ENCODE measurements around the gene EIF6.
"Not testable (repeated sequence)": the region's sequence is repeated elsewhere in the genome, so short reads cannot be mapped to it uniquely, and the experiment has no call there.

EIF6 gene

DNA sequence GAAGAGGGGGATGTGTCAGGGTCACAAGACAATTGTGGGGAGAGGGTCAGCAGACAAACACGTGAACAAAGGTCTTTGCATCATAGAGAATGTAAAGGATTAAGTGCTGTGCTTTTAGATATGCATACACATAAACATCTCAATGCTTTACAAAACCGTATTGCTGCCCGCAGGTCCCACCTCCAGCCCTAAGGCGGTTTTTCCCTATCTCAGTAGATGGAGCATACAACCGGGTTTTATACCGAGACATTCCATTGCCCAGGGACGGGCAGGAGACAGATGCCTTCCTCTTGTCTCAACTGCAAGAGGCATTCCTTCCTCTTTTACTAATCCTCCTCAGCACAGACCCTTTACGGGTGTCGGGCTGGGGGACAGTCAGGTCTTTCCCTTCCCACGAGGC lies 22.3 kb downstream of the EIF6 start:
- peak; percentile 58 for DNase-seq (ENCODE audit: low read depth, low spot score)

GRCh38 chr20:35260426-35260825 lies 24.1 kb downstream of the EIF6 start:
- DNase-seq (ENCODE audit: low read depth, low spot score) = peak; percentile 77

DNA sequence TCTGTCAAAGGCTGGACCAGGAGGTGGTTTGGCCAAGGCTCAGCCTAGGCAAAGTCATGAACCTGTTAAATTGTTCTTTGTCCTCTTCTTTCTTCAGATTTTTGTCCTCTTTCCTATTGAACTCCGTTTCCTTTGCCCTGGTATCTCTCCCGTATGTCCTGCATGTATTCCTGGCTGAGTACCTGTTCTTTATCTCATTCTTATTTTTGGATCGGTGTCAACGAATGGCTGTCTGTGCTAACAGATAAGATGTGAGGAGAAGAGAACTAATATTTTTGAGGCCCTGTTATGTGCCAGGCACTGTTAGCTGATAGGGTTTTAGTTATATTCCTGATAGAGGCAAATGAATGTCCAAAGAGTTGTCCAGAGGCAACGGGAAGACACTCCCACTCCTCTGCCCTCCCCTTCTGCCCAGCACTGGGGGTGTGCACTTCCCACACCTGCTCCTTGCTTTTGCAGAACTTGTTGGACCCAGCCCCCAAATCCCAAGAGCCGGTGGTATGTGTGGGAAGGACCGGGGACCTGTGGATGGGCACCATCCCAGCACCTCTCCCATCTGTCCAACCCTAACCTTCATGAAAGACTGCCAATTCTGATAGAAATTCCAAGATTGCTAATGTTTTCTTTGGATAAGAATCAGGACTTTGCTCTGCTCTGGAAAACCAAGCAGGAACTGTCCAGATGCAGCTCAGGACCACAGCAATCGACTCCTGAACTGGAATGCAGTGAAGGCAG lies 27.2 kb downstream of the EIF6 start:
- no peak for DNase-seq (ENCODE audit: low read depth, low spot score)

DNA sequence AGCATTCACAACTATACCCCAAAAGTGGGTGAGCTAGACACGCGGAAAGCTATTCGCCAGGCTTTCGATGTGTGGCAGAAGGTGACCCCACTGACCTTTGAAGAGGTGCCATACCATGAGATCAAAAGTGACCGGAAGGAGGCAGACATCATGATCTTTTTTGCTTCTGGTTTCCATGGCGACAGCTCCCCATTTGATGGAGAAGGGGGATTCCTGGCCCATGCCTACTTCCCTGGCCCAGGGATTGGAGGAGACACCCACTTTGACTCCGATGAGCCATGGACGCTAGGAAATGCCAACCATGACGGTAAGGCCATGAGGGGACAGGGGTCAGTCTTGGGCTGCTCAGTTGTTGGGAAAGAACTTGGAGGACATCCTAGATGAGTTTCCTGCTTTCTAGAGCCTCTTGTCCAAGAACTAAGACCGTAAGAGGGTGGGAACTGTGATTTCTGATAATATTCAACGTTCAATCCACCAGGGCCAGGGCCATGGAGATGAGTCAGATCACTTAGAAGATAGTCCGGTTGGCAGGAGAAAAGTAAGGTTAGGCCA lies 30.0 kb downstream of the EIF6 start:
- DNase-seq (ENCODE audit: low read depth, low spot score) = no peak

GRCh38 chr20:35253010-35253409 lies 31.6 kb downstream of the EIF6 start:
- no peak for DNase-seq (ENCODE audit: low read depth, low spot score)

- DNase-seq (ENCODE audit: low read depth, low spot score) = not testable (repeated sequence)
Observed at GRCh38 chr20:35252598-35252997, 32.0 kb downstream of the EIF6 start.

DNA sequence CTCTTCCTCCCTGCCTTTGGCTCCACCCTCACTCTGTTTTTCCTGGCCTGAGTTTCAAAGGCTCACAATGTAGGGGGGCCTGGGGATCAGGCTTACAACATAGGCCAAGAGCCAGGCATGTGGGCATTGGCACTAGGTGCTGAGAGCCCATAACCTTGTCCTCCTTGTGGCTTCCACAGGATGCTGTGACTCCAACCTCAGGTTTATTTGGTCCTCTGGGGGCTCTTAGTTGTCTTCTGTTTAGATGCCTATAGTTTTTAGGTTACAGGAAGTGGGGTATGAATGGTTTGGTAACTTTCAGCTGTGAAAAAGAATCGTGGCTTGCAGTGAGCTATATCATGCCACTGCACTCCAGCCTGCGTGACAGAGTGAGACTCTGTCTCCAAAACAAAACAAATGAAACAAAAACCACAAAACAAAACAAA lies 32.5 kb downstream of the EIF6 start:
- DNase-seq (ENCODE audit: low read depth, low spot score) = no peak

DNA sequence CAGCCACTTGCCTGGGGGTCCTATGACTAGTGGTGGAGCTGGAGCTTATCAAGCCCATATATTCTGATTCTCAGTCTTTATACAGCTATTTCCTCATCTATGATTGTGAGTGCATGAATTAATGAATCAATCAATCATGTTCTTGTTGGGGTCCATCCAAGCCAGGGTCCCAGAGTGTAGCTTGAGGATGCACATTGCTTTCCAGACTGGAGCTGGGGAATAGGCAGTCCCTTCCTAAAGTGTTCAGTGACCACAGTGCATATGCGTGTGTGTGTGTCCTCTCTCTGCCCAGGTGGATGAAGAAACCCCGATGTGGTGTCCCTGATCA lies 33.0 kb downstream of the EIF6 start:
- no peak for DNase-seq (ENCODE audit: low read depth, low spot score)

DNA sequence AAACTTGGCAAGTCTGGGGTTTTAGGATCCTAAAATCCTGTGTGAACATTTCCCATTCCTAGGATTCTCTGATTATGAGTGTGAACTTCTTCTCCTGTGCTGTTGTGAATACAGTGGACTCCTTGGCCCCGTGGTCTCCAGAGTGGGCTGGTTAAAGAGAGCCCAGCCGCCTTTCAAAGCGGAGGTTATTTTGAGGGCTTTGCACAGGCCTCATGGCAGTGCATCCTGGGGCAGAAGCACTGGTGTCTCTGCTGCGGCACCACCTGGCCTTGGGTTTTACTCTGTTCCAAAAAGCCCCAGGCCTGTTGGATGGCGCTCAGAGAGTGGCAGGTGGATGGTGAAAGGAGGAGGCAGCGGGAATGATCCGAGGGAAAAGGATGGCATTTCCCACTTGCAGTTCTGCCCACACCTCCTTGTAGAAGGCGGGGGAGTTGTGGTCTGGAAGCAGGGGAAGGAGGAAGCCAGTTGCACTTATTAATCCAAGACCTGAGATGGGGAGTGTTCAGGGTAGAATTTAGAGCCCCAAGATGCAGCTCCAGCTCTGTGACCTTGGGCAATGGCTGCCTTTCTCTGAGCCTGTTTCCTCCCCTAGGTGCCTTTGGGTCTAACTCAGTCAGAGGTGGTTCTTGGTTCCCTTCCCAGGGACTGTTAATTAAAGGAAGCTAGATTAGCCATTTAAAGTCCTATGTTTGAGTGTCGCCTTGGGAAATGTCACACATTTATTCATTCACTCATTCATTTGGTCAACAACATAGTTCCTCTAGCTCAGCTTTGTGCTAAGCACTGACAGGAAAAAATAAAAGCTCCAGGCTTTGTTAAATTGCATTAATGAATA lies 35.7 kb downstream of the EIF6 start:
- peak; percentile 63 for DNase-seq (ENCODE audit: low read depth, low spot score)

DNA sequence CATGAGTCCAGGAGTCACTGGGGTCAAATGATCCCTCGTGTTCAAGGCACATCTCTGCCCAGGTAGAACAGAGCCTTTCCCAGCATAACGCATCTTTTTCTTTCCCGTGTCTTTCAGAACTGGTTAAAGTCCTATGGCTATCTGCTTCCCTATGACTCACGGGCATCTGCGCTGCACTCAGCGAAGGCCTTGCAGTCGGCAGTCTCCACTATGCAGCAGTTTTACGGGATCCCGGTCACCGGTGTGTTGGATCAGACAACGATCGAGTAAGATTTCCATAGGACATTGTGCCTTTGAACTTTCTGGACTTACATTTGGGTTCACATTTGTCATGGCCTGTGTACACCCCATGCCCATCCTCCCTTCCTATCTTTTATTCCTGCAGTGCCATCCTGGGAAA lies 37.8 kb downstream of the EIF6 start:
- DNase-seq (ENCODE audit: low read depth, low spot score) = no peak

DNA sequence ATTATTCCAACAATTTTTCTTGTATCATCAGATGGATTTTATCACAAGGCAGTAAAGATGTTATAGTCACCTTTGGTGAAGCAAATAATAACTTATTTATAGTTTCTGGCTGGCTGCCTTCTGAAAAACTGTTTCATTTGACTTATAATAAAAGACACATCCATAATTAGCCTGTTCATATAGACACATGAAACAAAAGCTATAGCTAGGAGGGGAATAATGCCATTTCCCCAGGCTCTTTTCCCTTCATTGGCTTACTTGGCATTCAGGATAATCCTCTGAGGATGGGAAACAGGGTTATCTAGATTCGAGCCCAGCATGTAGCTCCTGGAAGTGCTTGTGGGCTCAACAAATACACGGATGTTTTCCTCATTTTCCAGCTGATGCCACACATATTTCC lies 40.6 kb downstream of the EIF6 start:
- DNase-seq (ENCODE audit: low read depth, low spot score) = no peak

DNA sequence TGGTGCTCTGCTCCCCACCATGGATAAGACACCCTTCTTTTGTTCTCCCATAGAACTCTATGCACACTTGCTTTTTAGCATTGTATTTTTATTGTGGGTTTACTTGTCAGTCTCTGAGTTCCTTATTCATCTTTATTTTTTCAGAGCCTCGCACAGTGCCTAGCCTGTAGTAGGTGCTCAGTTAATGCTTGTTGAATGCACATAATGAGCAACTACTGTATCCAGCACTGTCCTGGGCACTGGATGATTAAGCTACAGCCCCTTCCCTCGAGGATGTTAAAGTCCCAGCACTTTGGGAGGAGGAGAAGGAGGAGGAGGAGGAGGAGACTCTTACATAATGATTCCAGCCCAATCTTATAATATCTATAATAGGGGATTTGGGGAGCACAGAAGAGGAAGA lies 41.3 kb downstream of the EIF6 start:
- no peak for DNase-seq (ENCODE audit: low read depth, low spot score)

- peak; percentile 30 for DNase-seq (ENCODE audit: low read depth, low spot score)
Observed at GRCh38 chr20:35240811-35241293, 43.7 kb downstream of the EIF6 start.

- no peak for DNase-seq (ENCODE audit: low read depth, low spot score)
Observed at GRCh38 chr20:35240083-35240810, 44.3 kb downstream of the EIF6 start.

GRCh38 chr20:35238735-35239134 lies 45.8 kb downstream of the EIF6 start:
- no peak for DNase-seq (ENCODE audit: low read depth, low spot score)

DNA sequence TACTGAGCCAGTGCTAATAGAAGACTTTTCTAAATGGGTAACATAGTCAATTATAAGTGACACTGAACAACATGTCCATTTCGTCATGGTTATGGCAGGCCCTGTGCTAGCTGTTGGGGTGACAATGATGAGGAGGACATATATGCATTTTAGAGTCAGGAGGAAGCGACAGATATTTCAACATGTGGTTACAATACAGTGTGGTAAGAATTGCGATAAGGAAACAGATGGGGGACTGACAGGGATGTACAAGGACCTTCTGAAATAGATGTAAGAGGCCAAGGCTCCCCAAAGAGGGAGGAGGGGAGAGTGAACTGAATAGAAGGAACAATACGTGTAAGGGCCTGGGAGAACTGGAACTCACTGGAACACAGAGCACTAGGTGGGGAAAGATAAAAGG lies 46.4 kb downstream of the EIF6 start:
- DNase-seq (ENCODE audit: low read depth, low spot score) = no peak

DNA sequence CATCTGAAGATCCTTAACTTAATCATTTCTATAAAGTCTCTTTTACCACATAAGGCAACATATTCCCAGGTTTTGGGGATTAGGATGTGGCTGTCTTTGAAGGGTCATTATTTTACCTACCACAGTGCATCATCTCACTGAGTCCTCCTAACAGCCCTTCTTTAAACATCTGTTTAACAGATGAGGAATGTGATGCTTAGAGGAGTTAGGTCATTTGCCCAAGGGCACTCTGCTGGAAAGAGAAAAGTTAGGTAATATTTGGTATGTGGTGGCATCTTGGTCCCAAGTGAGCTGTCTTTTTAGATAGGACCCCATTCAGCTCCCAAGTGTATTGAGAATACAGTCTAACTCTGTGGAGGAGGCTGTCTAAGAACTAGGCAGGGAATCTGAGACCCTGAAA lies 47.1 kb downstream of the EIF6 start:
- no peak for DNase-seq (ENCODE audit: low read depth, low spot score)

DNA sequence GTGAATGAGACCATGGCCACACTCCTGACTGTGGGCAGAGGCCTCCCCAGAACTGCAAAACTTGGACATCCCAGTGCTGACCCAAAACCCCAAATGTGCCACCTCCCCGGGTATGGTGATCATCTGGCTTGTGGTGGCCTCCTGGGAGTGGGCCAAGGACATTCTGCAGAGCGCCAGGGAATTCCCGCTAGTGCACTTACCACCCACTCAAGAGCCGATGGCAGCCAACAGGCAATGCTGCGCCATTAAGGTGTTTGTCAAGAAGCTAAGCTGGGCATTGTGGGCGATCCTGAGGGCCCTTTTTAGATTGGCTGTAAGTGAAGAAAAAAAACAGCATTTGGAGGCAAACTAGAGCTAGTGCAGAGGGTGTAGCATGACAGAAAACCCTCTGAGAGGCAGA lies 48.7 kb downstream of the EIF6 start:
- DNase-seq (ENCODE audit: low read depth, low spot score) = no peak

DNA sequence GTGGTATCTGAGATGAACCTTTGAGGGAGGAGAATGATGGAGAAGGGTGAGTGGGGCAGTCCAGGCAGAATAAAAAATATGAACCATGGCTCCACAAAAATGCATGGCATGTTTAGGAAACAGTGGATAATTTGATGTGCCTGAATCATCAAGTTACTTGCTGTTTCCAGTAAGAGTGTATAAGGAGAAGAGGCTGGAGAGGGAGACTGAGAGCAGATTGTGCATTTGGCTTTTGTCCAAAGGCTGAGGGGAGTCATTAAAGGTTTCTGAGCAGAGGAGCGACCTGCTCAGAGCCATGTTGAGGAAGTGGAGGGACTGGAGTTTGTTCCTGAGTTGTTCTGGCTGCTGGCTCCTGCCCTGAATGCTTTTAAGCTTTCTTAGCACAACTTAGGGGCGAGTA lies 52.0 kb downstream of the EIF6 start:
- DNase-seq (ENCODE audit: low read depth, low spot score) = no peak

Data from ELF-1 (cell line).